ENCODE data around the gene SLC7A4.
"Not testable (repeated sequence)": the region's sequence is repeated elsewhere in the genome, so short reads cannot be mapped to it uniquely, and the experiment has no call there.

The SLC7A4 gene

GRCh38 chr22:21032037-21032867 lies at the start of gene SLC7A4:
Gene SLC7A4, minus strand, starts transcription at chr22:21032561. Its CDS starts 749 bp downstream, at chr22:21031812.
- DNase-seq (ENCODE audit: low read depth in 1 of 2, low spot score in 1 of 2): no peak

GRCh38 chr22:21080435-21081137 lies 48.2 kb upstream of the SLC7A4 start:
- DNase-seq (ENCODE audit: low read depth in 1 of 2, low spot score in 1 of 2): no peak

GRCh38 chr22:21079493-21079892 lies 47.1 kb upstream of the SLC7A4 start:
- no peak for DNase-seq (ENCODE audit: low read depth in 1 of 2, low spot score in 1 of 2)

- no peak for DNase-seq (ENCODE audit: low read depth in 1 of 2, low spot score in 1 of 2)
These were observed 46.6 kb upstream of the SLC7A4 start for GRCh38 chr22:21078916-21079315.

- DNase-seq (ENCODE audit: low read depth in 1 of 2, low spot score in 1 of 2): no peak
These were observed 45.6 kb upstream of the SLC7A4 start for GRCh38 chr22:21077884-21078508.

GRCh38 chr22:21076912-21077625 lies 44.7 kb upstream of the SLC7A4 start:
- no peak for DNase-seq (ENCODE audit: low read depth in 1 of 2, low spot score in 1 of 2)

GRCh38 chr22:21075516-21076138 lies 43.3 kb upstream of the SLC7A4 start:
- no peak for DNase-seq (ENCODE audit: low read depth in 1 of 2, low spot score in 1 of 2)

- no peak for DNase-seq (ENCODE audit: low read depth in 1 of 2, low spot score in 1 of 2)
These were observed 41.8 kb upstream of the SLC7A4 start for GRCh38 chr22:21074102-21074715.

GRCh38 chr22:21073482-21073881 lies 41.1 kb upstream of the SLC7A4 start:
- no peak for DNase-seq (ENCODE audit: low read depth in 1 of 2, low spot score in 1 of 2)

GRCh38 chr22:21073023-21073422 lies 40.7 kb upstream of the SLC7A4 start:
- DNase-seq (ENCODE audit: low read depth in 1 of 2, low spot score in 1 of 2): no peak

- DNase-seq (ENCODE audit: low read depth in 1 of 2, low spot score in 1 of 2): not testable (repeated sequence)
These were observed 39.4 kb upstream of the SLC7A4 start for GRCh38 chr22:21071796-21072195.

- no peak for DNase-seq (ENCODE audit: low read depth in 1 of 2, low spot score in 1 of 2)
These were observed 38.6 kb upstream of the SLC7A4 start for GRCh38 chr22:21070690-21071615.

- DNase-seq (ENCODE audit: low read depth in 1 of 2, low spot score in 1 of 2): no peak
These were observed 37.0 kb upstream of the SLC7A4 start for GRCh38 chr22:21069375-21069774.

GRCh38 chr22:21068681-21069276 lies 36.4 kb upstream of the SLC7A4 start:
- DNase-seq (ENCODE audit: low read depth in 1 of 2, low spot score in 1 of 2): no peak

- DNase-seq (ENCODE audit: low read depth in 1 of 2, low spot score in 1 of 2): no peak
These were observed 35.7 kb upstream of the SLC7A4 start for GRCh38 chr22:21067901-21068680.

- DNase-seq (ENCODE audit: low read depth in 1 of 2, low spot score in 1 of 2): no peak
These were observed 34.9 kb upstream of the SLC7A4 start for GRCh38 chr22:21067075-21067900.

Data from stimulated activated CD4-positive, alpha-beta T cell treated with anti-CD3 and anti-CD28 coated beads, Interleukin-15, amount 100 ng/mL, for 1 hour (primary cell).